OCI-LY3 (cell line): Measurements from ENCODE around the gene DCC.

ENCODE experiments used
- EZH2phosphoT487 ChIP-seq: fragments of 200-600 bp; shearing (Covaris generic); IDR thresholded peaks from 2 replicates; pipeline ENCODE4 v1.6.1; 2018; ENCODE audit warnings: antibody characterized with exemption, mixed run types, low read depth
- TF ChIP-seq, protein P1 (sequence below): fragments of 200-600, 300-600 bp; sonication (generic); IDR thresholded peaks from 2 replicates; pipeline ENCODE4 v1.5.1; 2014; ENCODE audit warnings: antibody characterized with exemption, low read length, low read depth

GRCh38 chr18:52376104-52376503 lies 36.1 kb downstream of the DCC start:
- TF ChIP-seq, protein P1, sequence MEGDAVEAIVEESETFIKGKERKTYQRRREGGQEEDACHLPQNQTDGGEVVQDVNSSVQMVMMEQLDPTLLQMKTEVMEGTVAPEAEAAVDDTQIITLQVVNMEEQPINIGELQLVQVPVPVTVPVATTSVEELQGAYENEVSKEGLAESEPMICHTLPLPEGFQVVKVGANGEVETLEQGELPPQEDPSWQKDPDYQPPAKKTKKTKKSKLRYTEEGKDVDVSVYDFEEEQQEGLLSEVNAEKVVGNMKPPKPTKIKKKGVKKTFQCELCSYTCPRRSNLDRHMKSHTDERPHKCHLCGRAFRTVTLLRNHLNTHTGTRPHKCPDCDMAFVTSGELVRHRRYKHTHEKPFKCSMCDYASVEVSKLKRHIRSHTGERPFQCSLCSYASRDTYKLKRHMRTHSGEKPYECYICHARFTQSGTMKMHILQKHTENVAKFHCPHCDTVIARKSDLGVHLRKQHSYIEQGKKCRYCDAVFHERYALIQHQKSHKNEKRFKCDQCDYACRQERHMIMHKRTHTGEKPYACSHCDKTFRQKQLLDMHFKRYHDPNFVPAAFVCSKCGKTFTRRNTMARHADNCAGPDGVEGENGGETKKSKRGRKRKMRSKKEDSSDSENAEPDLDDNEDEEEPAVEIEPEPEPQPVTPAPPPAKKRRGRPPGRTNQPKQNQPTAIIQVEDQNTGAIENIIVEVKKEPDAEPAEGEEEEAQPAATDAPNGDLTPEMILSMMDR: no peak
- TF ChIP-seq EZH2phosphoT487: no peak
